ENCODE results near the gene TPRG1. TPM values are rescaled to one million over a fixed set of nuclear protein-coding genes. Genes with fewer than 3 reads are reported as not detected.

Gene TPRG1
- total RNA-seq, 1 donor from 2014 or later: 21.6 TPM

GRCh38 chr3:189304465-189305351, 132.9 kb downstream of the TPRG1 start:
- intact Hi-C loops (cut with DNase I): no loop called here
- peak overlapping the region; percentile 25 for H3K27ac ChIP-seq
- H3K36me3 ChIP-seq: no peaks in the 10 kb centered on the region
- H3K9me3 ChIP-seq: no peaks in the 10 kb centered on the region
- no peak overlapping the region for H3K4me3 ChIP-seq
- peaks cover 32% of the 10 kb centered on the region for H3K4me1 ChIP-seq
- no peaks in the 10 kb centered on the region for H3K27me3 ChIP-seq
- no peak for DNase-seq (ENCODE audit: extremely low spot score in 2 of 2)
- TF ChIP-seq POLR2A (IDR thresholded peaks at IDR 0.05) (no peak), POLR2AphosphoS5 (IDR thresholded peaks at IDR 0.05; ENCODE audit: insufficient read depth in 1 of 2, low read depth in 1 of 2) (no peak), CTCF (IDR thresholded peaks at IDR 0.05) (no peak)

- H3K4me1 ChIP-seq: peaks cover 32% of the 10 kb centered on the region
- peak overlapping the region; percentile 25 for H3K27ac ChIP-seq
- DNase-seq (ENCODE audit: extremely low spot score in 2 of 2): no peak
- no peak overlapping the region for H3K4me3 ChIP-seq
- no peak for TF ChIP-seq CTCF (IDR thresholded peaks at IDR 0.05)
- no peak for TF ChIP-seq POLR2A (IDR thresholded peaks at IDR 0.05)
- TF ChIP-seq POLR2AphosphoS5 (IDR thresholded peaks at IDR 0.05; ENCODE audit: insufficient read depth in 1 of 2, low read depth in 1 of 2): no peak
- no peaks in the 10 kb centered on the region for H3K36me3 ChIP-seq
- intact Hi-C loops (cut with DNase I): no loop called here
- no peaks in the 10 kb centered on the region for H3K9me3 ChIP-seq
- H3K27me3 ChIP-seq: no peaks in the 10 kb centered on the region
Measured at GRCh38 chr3:189305412-189305811, 133.6 kb downstream of the TPRG1 start.

- TF ChIP-seq POLR2A (IDR thresholded peaks at IDR 0.05): no peak
- TF ChIP-seq CTCF (IDR thresholded peaks at IDR 0.05): no peak
- TF ChIP-seq POLR2AphosphoS5 (IDR thresholded peaks at IDR 0.05; ENCODE audit: insufficient read depth in 1 of 2, low read depth in 1 of 2): no peak
- H3K27me3 ChIP-seq: no peaks in the 10 kb centered on the region
- intact Hi-C loops (cut with DNase I): no loop called here
Measured at GRCh38 chr3:189307963-189308362, 136.2 kb downstream of the TPRG1 start.

DNA sequence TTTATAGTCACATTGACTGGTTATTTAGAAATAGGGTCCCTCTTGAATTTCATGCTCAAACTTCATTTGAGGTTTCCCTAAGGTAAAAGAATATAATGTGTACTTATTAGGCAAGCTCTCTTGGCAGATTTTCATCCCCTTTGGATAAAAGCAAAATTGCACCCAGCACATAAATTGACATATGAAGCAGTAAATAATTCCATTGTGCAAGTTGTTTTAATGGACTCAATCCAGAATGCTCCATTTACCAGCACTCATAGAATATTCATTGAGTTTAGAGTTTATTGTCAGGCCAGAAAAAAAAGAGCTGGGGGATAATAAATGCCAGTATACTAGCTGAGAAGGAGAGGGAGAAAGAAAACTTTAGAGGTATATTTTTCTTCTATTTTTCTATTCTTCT, 136.8 kb downstream of the TPRG1 start:
- Histone ChIP-seq H3K4me1 (peaks cover 32% of the 10 kb centered on the region), H3K27ac (no peak overlapping the region)
- TF ChIP-seq POLR2AphosphoS5 (IDR thresholded peaks at IDR 0.05; ENCODE audit: insufficient read depth in 1 of 2, low read depth in 1 of 2) (no peak), CTCF (IDR thresholded peaks at IDR 0.05) (no peak)

More at GRCh38 chr3:189307963-189308362, 136.2 kb downstream of the TPRG1 start:
- Histone ChIP-seq H3K36me3 (no peaks in the 10 kb centered on the region), H3K4me1 (peaks cover 32% of the 10 kb centered on the region), H3K4me3 (no peak overlapping the region), H3K27ac (no peak overlapping the region), H3K9me3 (no peaks in the 10 kb centered on the region)
- no peak for DNase-seq (ENCODE audit: extremely low spot score in 2 of 2)

GRCh38 chr3:189309400-189309975, 137.7 kb downstream of the TPRG1 start:
- no peak overlapping the region for H3K27ac ChIP-seq
- no peaks in the 10 kb centered on the region for H3K36me3 ChIP-seq
- TF ChIP-seq POLR2A (IDR thresholded peaks at IDR 0.05) (no peak), POLR2AphosphoS5 (IDR thresholded peaks at IDR 0.05; ENCODE audit: insufficient read depth in 1 of 2, low read depth in 1 of 2) (peak in 1 of 2 donors; percentile 35)
- DNase-seq (ENCODE audit: extremely low spot score in 2 of 2): no peak
- H3K4me3 ChIP-seq: no peak overlapping the region
- H3K4me1 ChIP-seq: peaks cover 26% of the 10 kb centered on the region
- intact Hi-C loops (cut with DNase I): no loop called here
- no peaks in the 10 kb centered on the region for H3K27me3 ChIP-seq
- no peaks in the 10 kb centered on the region for H3K9me3 ChIP-seq

More for the DNA sequence above, 136.8 kb downstream of the TPRG1 start:
- no peaks in the 10 kb centered on the region for H3K36me3 ChIP-seq
- intact Hi-C loops (cut with DNase I): no loop called here
- no peaks in the 10 kb centered on the region for H3K9me3 ChIP-seq
- no peaks in the 10 kb centered on the region for H3K27me3 ChIP-seq
- H3K4me3 ChIP-seq: no peak overlapping the region
- DNase-seq (ENCODE audit: extremely low spot score in 2 of 2): no peak

Data from vagina (tissue), 2 donors.